NB4 (cell line): ENCODE results near the gene UGT2B7.
A peak's percentile ranks its signal among the peaks of the same experiment; 100 is the strongest.

Source experiments
- DNase-seq: peaks from one replicate; pipeline ENCODE4 v3.0.0; 2010; ENCODE audit warnings: low read depth
- H3K4me3 ChIP-seq: one replicate; pipeline ENCODE4 v1.5.1; 2011; ENCODE audit warnings: mild to moderate bottlenecking, low read depth, low read length, moderate library complexity
- MYC ChIP-seq: IDR thresholded peaks from 2 replicates; pipeline ENCODE4 v1.6.1; 2011; ENCODE audit warnings: low read depth, low read length
- POLR2A ChIP-seq: IDR thresholded peaks from 2 replicates; pipeline ENCODE4 v1.6.1; 2011; ENCODE audit warnings: mild to moderate bottlenecking; ENCODE audit not compliant: insufficient read length; ENCODE audit errors: extremely low read depth
- TF ChIP-seq, protein P1 (sequence below): IDR thresholded peaks from 2 replicates; pipeline ENCODE4 v1.6.1; 2011; ENCODE audit warnings: low read depth, low read length
- TF ChIP-seq, protein P2 (sequence below): IDR thresholded peaks from one replicate; pipeline ENCODE4 v1.5.1; 2012; ENCODE audit warnings: low read depth, low read length

UGT2B7 gene

DNA sequence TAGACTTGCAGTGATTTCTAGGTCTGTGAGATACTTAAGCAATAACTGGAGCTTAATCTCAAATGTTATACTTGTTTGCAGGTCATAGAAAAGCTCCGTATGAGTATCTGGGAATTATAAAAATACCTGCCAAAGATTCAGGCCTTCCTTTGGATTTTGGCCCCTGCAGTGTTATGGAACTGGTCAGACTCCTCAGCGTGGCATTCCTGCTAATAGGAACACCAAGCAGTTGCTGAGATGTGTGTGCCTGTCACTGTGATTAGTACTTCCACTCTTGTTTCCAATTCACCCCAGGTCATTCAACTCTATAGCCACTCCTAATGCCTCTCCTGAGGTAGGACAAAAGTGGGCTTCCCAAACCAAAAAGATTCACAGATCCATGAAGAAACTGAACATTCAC, 7.8 kb upstream of the UGT2B7 start:
- TF ChIP-seq, protein P1, sequence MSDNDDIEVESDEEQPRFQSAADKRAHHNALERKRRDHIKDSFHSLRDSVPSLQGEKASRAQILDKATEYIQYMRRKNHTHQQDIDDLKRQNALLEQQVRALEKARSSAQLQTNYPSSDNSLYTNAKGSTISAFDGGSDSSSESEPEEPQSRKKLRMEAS = no peak
- no peak for TF ChIP-seq POLR2A
- TF ChIP-seq, protein P2, sequence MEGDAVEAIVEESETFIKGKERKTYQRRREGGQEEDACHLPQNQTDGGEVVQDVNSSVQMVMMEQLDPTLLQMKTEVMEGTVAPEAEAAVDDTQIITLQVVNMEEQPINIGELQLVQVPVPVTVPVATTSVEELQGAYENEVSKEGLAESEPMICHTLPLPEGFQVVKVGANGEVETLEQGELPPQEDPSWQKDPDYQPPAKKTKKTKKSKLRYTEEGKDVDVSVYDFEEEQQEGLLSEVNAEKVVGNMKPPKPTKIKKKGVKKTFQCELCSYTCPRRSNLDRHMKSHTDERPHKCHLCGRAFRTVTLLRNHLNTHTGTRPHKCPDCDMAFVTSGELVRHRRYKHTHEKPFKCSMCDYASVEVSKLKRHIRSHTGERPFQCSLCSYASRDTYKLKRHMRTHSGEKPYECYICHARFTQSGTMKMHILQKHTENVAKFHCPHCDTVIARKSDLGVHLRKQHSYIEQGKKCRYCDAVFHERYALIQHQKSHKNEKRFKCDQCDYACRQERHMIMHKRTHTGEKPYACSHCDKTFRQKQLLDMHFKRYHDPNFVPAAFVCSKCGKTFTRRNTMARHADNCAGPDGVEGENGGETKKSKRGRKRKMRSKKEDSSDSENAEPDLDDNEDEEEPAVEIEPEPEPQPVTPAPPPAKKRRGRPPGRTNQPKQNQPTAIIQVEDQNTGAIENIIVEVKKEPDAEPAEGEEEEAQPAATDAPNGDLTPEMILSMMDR = no peak
- TF ChIP-seq MYC = no peak
- H3K4me3 ChIP-seq = no peak overlapping the region
- DNase-seq = no peak

DNA sequence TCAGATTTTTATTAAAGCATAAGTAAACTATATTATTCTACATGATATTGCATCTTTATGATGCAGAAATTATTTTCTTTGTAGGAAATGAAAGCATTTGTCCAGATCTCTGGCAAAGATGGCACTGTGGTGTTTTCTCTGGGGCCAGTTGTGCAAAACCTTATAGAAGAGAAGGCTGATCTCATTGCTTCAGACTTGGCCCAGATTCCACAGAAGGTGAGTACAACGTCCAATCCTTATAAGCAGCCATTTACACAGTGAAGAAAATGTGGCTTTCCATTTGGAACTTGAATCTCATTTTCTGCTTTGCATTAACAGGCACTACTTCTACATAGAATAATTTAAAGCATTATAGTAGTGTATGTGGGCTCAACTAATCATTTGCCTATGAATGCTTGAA, 6.9 kb upstream of the UGT2B7 start:
- H3K4me3 ChIP-seq = no peak overlapping the region
- TF ChIP-seq MYC = no peak
- TF ChIP-seq, protein P2 = no peak
- TF ChIP-seq POLR2A = no peak
- TF ChIP-seq, protein P1 = no peak
- no peak for DNase-seq

DNA sequence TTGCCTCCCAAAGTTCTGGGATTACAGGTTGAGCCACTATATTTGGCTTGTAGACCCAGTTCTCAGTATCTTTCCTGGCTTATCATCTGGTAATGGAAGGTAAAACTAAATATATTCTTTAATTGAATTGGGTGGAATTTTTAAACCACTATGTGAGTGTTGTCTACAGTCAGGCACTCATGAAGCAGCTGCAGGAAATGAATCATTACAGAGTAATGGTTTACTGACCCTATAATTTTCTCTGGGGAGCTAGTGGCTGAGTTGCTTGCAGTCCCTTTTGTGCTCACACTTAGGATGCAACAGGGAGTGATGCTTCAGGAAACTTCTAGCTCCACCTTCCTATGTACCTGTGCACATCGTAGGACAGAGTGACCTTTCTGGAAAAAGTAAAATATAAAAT, 4.1 kb upstream of the UGT2B7 start:
- H3K4me3 ChIP-seq = no peak overlapping the region
- DNase-seq = peak; percentile 33
- TF ChIP-seq MYC (no peak), POLR2A (no peak)
- TF ChIP-seq, protein P1 = no peak
- TF ChIP-seq, protein P2 = no peak

DNA sequence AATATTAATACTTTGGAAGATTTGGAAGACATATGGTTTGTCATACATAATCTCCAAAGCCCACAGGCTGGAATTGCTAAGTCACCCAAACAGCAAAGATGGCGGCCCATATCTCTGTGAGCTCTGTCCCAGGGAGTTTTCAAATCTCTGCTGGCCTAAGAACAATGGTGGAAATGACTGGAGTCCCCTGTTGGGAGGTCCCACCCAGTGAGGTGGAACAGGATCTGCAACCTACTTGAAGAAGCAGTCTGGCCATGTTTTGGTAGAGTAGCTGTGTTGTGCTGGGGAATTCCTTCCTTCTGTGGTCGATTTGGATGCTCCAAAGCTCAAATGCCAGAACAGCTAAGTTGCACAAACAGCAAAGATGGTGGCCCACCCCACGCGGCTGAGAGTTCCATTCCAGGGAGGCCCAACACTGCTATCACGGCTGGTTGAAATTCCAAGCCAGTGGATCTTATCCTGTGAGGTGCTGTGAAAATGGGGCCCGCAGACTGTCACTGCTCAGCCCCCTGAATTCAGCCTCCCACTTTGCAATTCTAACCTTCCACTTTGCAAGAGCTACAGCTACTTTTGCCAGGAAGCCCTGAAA, 3.2 kb upstream of the UGT2B7 start:
- no peak for DNase-seq
- TF ChIP-seq MYC (no peak), POLR2A (no peak)
- TF ChIP-seq, protein P1 = no peak
- TF ChIP-seq, protein P2 = no peak
- no peak overlapping the region for H3K4me3 ChIP-seq

- no peak overlapping the region for H3K4me3 ChIP-seq
- TF ChIP-seq POLR2A = no peak
- TF ChIP-seq, protein P1 = no peak
- TF ChIP-seq, protein P2 = no peak
- no peak for TF ChIP-seq MYC
- DNase-seq = no peak
Observed at GRCh38 chr4:69093681-69094080, 2.6 kb upstream of the UGT2B7 start.
